SJSA1 (cell line): ENCODE data around the gene GPD2. TPM values are rescaled to one million over a fixed set of nuclear protein-coding genes. Genes with fewer than 3 reads are reported as not detected.
A peak's percentile ranks its signal among the peaks of the same experiment; 100 is the strongest.

Experiments used
- DNase-seq, 2 experiments: peaks; one replicate each; pipeline ENCODE4 v3.0.0-alpha.2; 2015 to 2020; ENCODE audit warnings: low spot score in 2 of 2, low read depth in 1 of 2
- H3K27ac ChIP-seq: fragments of 250-450 bp; sonication (Bioruptor Pico); 2 replicates; pipeline ENCODE4 v1.5.1; 2020; ENCODE audit warnings: mild to moderate bottlenecking, moderate library complexity
- H3K27me3 ChIP-seq: fragments of 250-450 bp; sonication (Bioruptor Pico); replicated peaks from 2 replicates; pipeline ENCODE4 v1.5.1; 2020; ENCODE audit warnings: mild to moderate bottlenecking, moderate library complexity
- H3K36me3 ChIP-seq: fragments of 250-450 bp; sonication (Bioruptor Pico); 2 replicates; pipeline ENCODE4 v1.5.1; 2020; ENCODE audit warnings: mild to moderate bottlenecking
- H3K4me1 ChIP-seq: fragments of 250-450 bp; sonication (Bioruptor Pico); replicated peaks from 2 replicates; pipeline ENCODE4 v1.6.1; 2021; ENCODE audit warnings: mild to moderate bottlenecking
- H3K4me3 ChIP-seq: fragments of 250-450 bp; sonication (Bioruptor Pico); 2 replicates; pipeline ENCODE4 v1.5.1; 2020; ENCODE audit warnings: mild to moderate bottlenecking
- H3K9me3 ChIP-seq: fragments of 250-450 bp; sonication (Bioruptor Pico); replicated peaks from 2 replicates; pipeline ENCODE4 v1.5.1; 2020; ENCODE audit warnings: mild to moderate bottlenecking
- total RNA-seq: library from RNA; depleted of rRNA; stranded (reverse); fragments of >200 nt; shearing (Covaris generic); gene quantifications from 2 replicates; pipeline ENCODE4 v1.2.3, GENCODE V29; 2014

GPD2 gene
- total RNA-seq, 1 experiment from 2014 or later: 218 TPM

DNA sequence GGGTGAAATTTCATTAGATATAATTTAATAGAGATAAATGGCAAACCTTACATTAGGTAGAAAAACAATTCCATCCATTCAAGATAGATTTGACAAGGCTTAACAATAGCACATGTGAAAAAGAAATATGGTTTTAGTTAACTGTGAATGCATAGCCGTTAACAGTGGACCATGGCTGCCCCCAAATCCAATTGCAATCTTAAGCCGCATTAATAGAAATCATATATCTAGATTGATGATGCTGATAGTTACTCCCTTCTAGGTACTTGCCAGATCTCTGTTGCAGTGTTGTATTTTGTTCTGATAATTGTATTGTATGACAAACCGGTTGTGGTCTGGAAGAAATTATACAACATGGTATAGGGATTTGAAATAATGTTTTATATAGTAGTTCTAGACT is 139.8 kb downstream of the GPD2 start:
- Histone ChIP-seq H3K9me3 (no peaks in the 10 kb centered on the region), H3K36me3 (peaks cover 42% of the 10 kb centered on the region), H3K27me3 (no peaks in the 10 kb centered on the region), H3K27ac (no peak overlapping the region), H3K4me1 (no peaks in the 10 kb centered on the region), H3K4me3 (no peak overlapping the region)
- no peak for DNase-seq

GRCh38 chr2:156580501-156580900 is 144.3 kb downstream of the GPD2 start:
- no peak for DNase-seq
- Histone ChIP-seq H3K27ac (no peak overlapping the region), H3K4me3 (no peak overlapping the region), H3K9me3 (no peaks in the 10 kb centered on the region), H3K27me3 (no peaks in the 10 kb centered on the region), H3K4me1 (no peaks in the 10 kb centered on the region), H3K36me3 (peaks cover 19% of the 10 kb centered on the region; the same call in 1 of the 2 replicates)

- no peaks in the 10 kb centered on the region for H3K27me3 ChIP-seq
- no peak overlapping the region for H3K27ac ChIP-seq
- H3K9me3 ChIP-seq: no peaks in the 10 kb centered on the region
- no peak overlapping the region for H3K4me3 ChIP-seq
- no peak for DNase-seq
- H3K4me1 ChIP-seq: no peaks in the 10 kb centered on the region
- peaks cover 19% of the 10 kb centered on the region; the same call in 1 of the 2 replicates for H3K36me3 ChIP-seq
These were observed 145.1 kb downstream of the GPD2 start for GRCh38 chr2:156581280-156581679.

- H3K27ac ChIP-seq: no peak overlapping the region
- no peaks in the 10 kb centered on the region for H3K27me3 ChIP-seq
- no peaks in the 10 kb centered on the region for H3K9me3 ChIP-seq
- no peak overlapping the region for H3K4me3 ChIP-seq
- DNase-seq: no peak
- H3K4me1 ChIP-seq: no peaks in the 10 kb centered on the region
- peaks cover 8% of the 10 kb centered on the region; the same call in 1 of the 2 replicates for H3K36me3 ChIP-seq
These were observed 149.3 kb downstream of the GPD2 start for GRCh38 chr2:156585457-156585856.

DNA sequence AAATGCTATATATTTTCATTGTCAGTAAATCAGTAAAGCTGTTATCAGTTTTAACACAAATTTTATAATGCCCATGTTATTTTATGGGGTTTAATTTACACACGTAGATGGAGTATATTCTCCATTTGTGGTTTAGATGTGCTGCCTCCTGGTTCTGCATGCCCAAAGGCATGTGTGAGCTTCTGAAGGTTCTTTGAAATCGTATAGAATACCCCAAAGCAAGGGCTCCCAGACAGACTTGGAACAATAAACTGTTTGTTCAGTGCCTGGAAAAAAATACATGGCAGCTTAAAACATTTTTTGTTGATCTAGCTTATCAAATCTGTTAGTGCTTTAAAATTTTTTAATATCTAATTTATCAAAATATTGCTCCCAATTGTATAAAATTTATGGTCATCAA is 150.4 kb downstream of the GPD2 start:
- no peak for DNase-seq
- no peak overlapping the region for H3K27ac ChIP-seq
- peaks cover 8% of the 10 kb centered on the region; the same call in 1 of the 2 replicates for H3K36me3 ChIP-seq
- H3K4me3 ChIP-seq: no peak overlapping the region
- H3K9me3 ChIP-seq: no peaks in the 10 kb centered on the region
- no peaks in the 10 kb centered on the region for H3K27me3 ChIP-seq
- no peaks in the 10 kb centered on the region for H3K4me1 ChIP-seq

DNA sequence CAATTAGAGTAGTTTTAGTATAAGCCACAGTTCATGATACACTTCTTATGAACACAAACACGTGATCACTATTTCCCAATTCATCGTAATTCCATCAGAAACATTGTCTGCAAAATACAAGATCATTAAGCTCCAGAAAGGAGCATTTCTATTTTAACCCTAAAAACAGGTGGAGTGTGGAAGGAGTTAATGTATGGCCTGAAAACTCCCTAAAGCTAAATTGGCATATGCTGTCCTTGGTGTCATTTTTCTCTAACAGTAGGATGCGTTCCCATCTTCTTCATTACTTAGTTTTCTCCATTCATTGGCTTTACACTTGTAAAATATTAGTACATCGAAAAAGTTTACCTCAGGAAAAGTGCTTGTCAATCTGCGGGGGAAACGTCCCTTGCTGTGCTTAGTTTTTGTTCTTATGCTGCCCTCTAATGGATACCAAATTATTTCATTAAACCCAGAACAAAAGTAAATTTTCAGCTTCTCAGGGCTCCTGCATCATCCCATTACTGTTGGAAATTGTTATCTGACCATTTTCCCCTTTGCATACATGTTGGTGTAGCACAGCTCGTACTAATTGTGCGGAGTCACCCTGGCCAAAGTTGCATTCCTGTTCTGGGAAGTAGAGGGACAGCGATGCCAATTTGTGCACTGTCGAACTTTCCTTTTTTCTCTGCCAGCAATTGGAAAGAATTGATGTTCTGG is 153.4 kb downstream of the GPD2 start:
- DNase-seq: peak in 1 of 2 experiments; percentile 31
- no peaks in the 10 kb centered on the region for H3K27me3 ChIP-seq
- no peaks in the 10 kb centered on the region; the same call in 1 of the 2 replicates for H3K36me3 ChIP-seq

GRCh38 chr2:156590085-156590739 is 154.0 kb downstream of the GPD2 start:
- Histone ChIP-seq H3K27me3 (no peaks in the 10 kb centered on the region), H3K27ac (no peak overlapping the region), H3K36me3 (no peaks in the 10 kb centered on the region), H3K9me3 (no peaks in the 10 kb centered on the region), H3K4me1 (no peaks in the 10 kb centered on the region), H3K4me3 (no peak overlapping the region)
- DNase-seq: no peak

More for the DNA sequence above, 153.4 kb downstream of the GPD2 start:
- Histone ChIP-seq H3K9me3 (no peaks in the 10 kb centered on the region), H3K4me3 (no peak overlapping the region), H3K27ac (no peak overlapping the region), H3K4me1 (no peaks in the 10 kb centered on the region)

GRCh38 chr2:156592809-156593593 is 156.8 kb downstream of the GPD2 start:
- H3K4me3 ChIP-seq: no peak overlapping the region
- no peaks in the 10 kb centered on the region for H3K9me3 ChIP-seq
- H3K4me1 ChIP-seq: no peaks in the 10 kb centered on the region
- no peaks in the 10 kb centered on the region for H3K27me3 ChIP-seq
- no peak for DNase-seq
- no peaks in the 10 kb centered on the region for H3K36me3 ChIP-seq
- H3K27ac ChIP-seq: no peak overlapping the region

DNA sequence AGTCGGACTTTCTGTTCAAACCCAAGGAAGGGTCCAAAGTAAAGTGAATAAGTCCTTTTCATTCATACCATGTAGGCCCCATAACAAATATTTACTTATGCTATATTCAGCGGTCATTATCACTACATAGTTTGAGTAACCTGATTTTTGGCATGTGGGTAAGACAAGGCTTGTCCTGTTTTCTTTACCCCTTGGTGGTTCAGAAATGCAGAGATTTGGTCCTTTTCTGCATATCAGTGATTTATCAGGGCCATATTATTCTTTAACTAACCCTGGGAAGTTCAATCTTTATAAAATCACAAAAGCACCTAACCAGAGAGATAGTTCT is 157.4 kb downstream of the GPD2 start:
- Histone ChIP-seq H3K4me1 (no peaks in the 10 kb centered on the region), H3K27ac (no peak overlapping the region), H3K9me3 (no peaks in the 10 kb centered on the region), H3K36me3 (no peaks in the 10 kb centered on the region), H3K4me3 (no peak overlapping the region), H3K27me3 (no peaks in the 10 kb centered on the region)
- no peak for DNase-seq

DNA sequence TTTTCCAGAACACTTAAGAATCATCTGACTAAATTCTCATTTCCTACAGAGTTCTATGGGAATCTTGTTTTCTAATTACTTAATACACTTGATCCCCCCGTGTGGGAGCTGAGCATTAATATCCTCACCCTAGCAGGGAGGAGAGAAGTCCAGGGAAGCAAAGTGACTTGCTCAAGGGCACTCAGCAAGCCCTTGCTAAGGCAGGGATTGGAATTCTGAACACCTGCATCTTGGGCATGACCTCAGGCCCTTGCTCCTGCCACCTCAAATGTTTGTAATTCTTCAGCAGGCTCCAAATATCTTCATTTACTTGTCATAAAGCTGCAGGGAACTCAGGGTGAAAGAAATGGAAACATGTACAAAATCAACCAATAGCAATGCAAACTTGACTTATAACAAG is 162.4 kb downstream of the GPD2 start:
- Histone ChIP-seq H3K36me3 (no peaks in the 10 kb centered on the region), H3K9me3 (no peaks in the 10 kb centered on the region), H3K27ac (no peak overlapping the region), H3K27me3 (no peaks in the 10 kb centered on the region), H3K4me1 (no peaks in the 10 kb centered on the region), H3K4me3 (no peak overlapping the region)
- no peak for DNase-seq

- Histone ChIP-seq H3K4me3 (no peak overlapping the region), H3K27ac (no peak overlapping the region), H3K36me3 (no peaks in the 10 kb centered on the region), H3K9me3 (no peaks in the 10 kb centered on the region), H3K4me1 (no peaks in the 10 kb centered on the region), H3K27me3 (no peaks in the 10 kb centered on the region)
- DNase-seq: no peak
These were observed 164.0 kb downstream of the GPD2 start for GRCh38 chr2:156600196-156600595.

GRCh38 chr2:156601855-156602551 is 165.8 kb downstream of the GPD2 start:
- Histone ChIP-seq H3K27ac (no peak overlapping the region), H3K27me3 (no peaks in the 10 kb centered on the region), H3K4me3 (no peak overlapping the region)

GRCh38 chr2:156602552-156602933 is 166.4 kb downstream of the GPD2 start:
- H3K9me3 ChIP-seq: no peaks in the 10 kb centered on the region
- H3K4me3 ChIP-seq: no peak overlapping the region
- DNase-seq: no peak
- no peaks in the 10 kb centered on the region for H3K36me3 ChIP-seq
- H3K27ac ChIP-seq: no peak overlapping the region
- no peaks in the 10 kb centered on the region for H3K4me1 ChIP-seq
- no peaks in the 10 kb centered on the region for H3K27me3 ChIP-seq

More at GRCh38 chr2:156601855-156602551, 165.8 kb downstream of the GPD2 start:
- DNase-seq: no peak
- Histone ChIP-seq H3K4me1 (no peaks in the 10 kb centered on the region), H3K36me3 (no peaks in the 10 kb centered on the region), H3K9me3 (no peaks in the 10 kb centered on the region)
